ENCODE measurements around the gene MYL7.

The MYL7 gene

DNA sequence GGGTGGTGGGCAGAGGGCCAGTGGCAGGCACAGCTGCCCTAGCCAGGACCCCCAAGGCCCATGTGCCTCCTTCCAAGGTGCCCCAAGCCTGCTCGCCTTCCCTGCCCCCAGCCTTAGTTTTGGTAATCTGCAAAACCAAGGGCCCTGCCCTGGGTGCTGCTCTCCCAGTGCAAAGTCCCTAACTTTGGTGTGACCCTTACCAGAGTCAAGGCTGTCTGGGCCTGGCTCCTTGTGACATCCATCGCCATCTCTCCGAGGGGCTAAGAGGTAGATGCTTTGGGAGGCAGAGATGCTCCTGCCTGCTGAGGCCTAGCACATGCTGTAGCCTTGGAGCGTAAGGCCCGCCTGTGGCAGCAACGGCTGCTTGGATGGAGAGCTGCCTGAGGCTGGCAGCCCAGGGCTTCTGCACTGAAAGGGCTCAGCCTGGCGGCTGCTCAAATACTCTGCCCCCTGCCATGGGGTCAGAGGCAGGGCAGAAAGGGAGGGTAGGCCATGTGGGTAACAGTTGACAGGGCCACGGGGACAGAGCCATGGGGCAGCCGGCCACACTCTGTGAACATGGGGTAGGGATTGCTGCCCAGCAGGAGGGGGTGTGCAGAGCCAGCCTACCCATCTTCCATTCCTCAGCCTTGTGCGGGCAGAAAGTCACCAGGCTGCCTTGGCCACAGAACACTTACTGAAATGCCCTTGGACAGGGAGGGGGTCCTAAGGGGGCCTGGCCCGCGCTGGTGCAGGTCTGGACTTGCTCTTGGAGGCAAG, 17.9 kb upstream of the MYL7 start:
- H3K9ac ChIP-seq (ENCODE audit: low read depth, low read length), result no peak overlapping the region
- no peaks in the 10 kb centered on the region for H3K9me3 ChIP-seq (ENCODE audit: control insufficient read depth, insufficient read depth, low read length)
- H3K36me3 ChIP-seq (ENCODE audit: insufficient read depth, low read length), result no peaks in the 10 kb centered on the region
- peaks cover 12% of the 10 kb centered on the region; the same call in 1 of the 2 replicates for H3K4me1 ChIP-seq (ENCODE audit: insufficient read depth, low read length)

DNA sequence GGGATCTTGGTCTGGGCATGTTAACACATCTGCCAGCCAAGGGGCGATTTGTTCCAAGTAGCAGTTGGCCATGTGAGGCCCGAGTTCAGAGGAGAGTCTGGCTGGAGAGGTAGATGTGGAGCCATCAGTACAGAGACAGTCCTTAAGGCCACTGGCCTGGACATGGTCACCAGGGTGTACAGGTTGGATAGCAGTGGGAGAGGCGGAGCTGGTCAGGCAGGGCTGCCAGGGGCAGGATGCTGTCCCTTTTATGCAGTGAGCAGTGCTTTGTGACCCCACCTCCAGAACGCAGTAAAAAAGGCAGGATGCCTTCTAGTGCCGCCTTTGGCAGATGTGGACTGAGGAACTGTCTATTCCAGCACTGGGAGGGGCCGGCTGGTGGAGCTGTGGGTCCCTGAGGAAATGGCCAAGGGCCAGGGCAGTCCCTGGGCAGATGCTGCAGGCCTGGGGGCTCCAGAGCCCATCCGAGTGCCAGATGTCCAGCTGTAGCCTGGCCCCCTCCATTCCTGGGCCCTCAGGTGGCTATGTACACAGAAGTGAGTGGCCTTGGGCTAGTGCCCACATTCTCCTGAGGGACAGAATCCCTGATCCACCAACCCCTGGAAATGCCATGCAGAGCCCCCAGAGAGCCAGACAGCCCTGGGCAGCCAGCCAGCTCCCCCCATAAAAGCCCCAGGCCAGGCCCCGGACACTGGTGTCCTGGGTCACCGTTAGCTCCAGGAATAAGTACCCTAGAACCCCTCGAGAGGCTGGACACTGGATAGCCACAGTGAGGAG, 17.2 kb upstream of the MYL7 start:
- Histone ChIP-seq H3K9ac (ENCODE audit: low read depth, low read length) (no peak overlapping the region), H3K36me3 (ENCODE audit: insufficient read depth, low read length) (no peaks in the 10 kb centered on the region), H3K4me1 (ENCODE audit: insufficient read depth, low read length) (peaks cover 5% of the 10 kb centered on the region; the same call in 1 of the 2 replicates), H3K9me3 (ENCODE audit: control insufficient read depth, insufficient read depth, low read length) (no peaks in the 10 kb centered on the region)

DNA sequence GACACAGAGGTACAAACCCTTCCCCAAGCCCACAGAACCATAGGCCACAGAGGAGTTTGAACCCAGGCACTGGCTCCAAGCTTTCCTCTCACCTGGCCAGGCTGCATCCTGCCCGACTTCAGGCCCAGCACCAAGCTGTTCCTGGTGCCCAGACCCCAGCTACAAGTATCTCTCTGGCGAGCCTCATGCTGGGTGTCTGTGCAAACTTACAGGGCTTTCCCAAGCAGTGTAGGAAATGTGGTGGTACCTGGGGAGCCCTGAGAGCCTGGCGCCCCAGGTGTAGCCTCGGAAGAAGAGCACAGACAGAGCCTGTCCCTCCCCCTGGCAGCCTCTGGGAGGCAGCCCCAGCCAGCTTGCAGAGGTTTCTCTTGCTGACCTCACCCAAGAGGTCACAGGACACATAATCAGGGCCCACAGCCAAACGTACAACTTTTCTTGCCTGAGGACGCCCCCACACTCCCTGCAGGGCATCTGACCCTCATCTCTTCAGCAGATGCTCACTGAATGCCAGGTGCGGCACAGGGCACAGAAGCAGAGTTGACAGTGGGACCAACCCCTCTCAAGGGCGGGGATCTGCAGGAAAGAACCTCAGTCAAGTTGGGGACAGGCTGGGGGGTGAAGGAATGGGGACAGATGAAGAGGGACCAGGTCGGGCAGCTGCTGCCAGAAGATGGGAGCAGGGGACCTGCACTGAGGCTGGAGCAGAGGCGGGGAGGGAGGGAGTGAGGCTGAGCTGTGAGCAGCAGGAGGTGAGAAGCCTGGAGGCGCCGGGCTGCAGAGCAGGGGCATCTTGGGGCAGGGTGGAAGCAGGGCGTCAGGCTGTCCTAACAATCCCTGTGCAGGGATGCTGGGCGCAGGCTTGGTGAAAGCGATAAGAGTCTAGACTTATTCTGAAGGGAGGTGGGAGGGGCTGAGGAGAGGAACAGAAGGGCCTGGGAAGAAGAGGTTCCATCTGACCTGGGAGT, 16.3 kb upstream of the MYL7 start:
- Histone ChIP-seq H3K4me1 (ENCODE audit: insufficient read depth, low read length) (no peaks in the 10 kb centered on the region), H3K36me3 (ENCODE audit: insufficient read depth, low read length) (no peaks in the 10 kb centered on the region), H3K9me3 (ENCODE audit: control insufficient read depth, insufficient read depth, low read length) (no peaks in the 10 kb centered on the region), H3K9ac (ENCODE audit: low read depth, low read length) (no peak overlapping the region)

- H3K9ac ChIP-seq (ENCODE audit: low read depth, low read length), result no peak overlapping the region
- no peaks in the 10 kb centered on the region for H3K9me3 ChIP-seq (ENCODE audit: control insufficient read depth, insufficient read depth, low read length)
- no peaks in the 10 kb centered on the region for H3K36me3 ChIP-seq (ENCODE audit: insufficient read depth, low read length)
- no peaks in the 10 kb centered on the region for H3K4me1 ChIP-seq (ENCODE audit: insufficient read depth, low read length)
Measured at GRCh38 chr7:44156453-44157010, 15.4 kb upstream of the MYL7 start.

DNA sequence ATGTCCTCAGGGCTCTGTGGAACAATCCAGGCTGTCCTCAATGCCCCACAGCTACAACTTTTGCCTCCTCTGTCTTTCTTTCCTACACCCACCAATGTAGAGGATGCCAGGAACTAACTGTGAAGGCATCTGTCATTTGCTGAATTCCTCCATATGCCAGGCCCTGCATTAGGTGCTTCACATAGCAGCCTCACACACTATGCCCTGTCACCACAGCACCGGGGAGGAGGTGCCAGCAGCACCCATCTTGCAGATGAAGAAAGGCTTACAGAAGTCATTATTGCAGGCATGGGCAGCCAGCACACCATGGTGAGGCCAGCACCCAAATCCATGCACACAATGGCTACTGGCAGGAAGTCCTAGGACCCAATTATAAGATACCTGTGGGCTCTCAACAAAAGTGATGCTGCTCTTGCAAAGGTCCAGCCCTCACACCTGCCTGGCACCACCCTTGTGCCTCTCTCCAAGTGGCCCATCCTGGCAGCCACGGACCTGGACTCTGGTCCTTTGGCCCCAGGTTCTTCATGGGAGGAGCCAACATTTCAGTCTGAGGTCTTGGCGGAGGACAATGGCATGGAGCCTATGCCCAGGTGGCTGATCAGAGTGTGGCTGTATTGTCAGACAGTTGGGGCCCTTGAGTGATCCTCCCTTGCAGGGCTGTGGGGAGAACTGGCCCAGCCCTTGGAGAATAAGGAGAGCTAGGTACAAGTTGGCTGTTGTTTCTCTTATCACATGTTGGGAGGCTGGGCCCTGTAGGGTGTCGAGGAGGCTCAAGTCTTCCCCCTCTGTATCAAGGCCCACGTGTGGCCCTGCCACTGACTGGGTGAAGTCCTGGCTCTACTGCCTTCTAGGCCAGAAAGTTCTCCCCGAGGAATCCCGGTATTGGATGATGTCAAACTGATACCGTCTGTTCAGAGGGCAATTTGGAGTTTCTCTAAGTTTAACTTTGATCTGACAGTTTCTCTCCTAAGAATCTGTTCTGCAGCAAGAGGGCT, 14.4 kb upstream of the MYL7 start:
- Histone ChIP-seq H3K4me1 (ENCODE audit: insufficient read depth, low read length) (no peaks in the 10 kb centered on the region), H3K36me3 (ENCODE audit: insufficient read depth, low read length) (no peaks in the 10 kb centered on the region), H3K9ac (ENCODE audit: low read depth, low read length) (no peak overlapping the region)

DNA sequence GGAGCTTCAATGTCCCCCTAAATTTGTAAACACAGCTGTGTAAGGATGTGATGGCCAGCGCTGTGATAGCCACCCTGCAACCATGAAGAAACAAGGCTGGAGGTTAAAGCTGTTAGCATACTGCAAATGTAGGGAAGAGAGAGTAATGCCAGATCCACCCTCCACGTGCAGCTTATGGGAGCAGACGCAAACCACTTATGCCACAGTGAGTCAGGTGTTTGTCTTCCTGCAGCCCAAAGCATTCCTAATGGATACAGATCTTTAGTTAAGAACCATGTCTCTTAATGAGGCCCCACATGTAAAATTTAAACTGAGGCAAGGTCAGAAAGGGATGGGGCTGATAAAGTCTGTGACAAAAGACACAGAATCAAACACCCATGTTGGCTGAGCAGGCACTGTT, 13.6 kb upstream of the MYL7 start:
- H3K9ac ChIP-seq (ENCODE audit: low read depth, low read length), result no peak overlapping the region
- H3K9me3 ChIP-seq (ENCODE audit: control insufficient read depth, insufficient read depth, low read length), result no peaks in the 10 kb centered on the region
- no peaks in the 10 kb centered on the region for H3K36me3 ChIP-seq (ENCODE audit: insufficient read depth, low read length)
- H3K4me1 ChIP-seq (ENCODE audit: insufficient read depth, low read length), result no peaks in the 10 kb centered on the region

More for the DNA sequence above, 14.4 kb upstream of the MYL7 start:
- H3K9me3 ChIP-seq (ENCODE audit: control insufficient read depth, insufficient read depth, low read length), result no peaks in the 10 kb centered on the region

DNA sequence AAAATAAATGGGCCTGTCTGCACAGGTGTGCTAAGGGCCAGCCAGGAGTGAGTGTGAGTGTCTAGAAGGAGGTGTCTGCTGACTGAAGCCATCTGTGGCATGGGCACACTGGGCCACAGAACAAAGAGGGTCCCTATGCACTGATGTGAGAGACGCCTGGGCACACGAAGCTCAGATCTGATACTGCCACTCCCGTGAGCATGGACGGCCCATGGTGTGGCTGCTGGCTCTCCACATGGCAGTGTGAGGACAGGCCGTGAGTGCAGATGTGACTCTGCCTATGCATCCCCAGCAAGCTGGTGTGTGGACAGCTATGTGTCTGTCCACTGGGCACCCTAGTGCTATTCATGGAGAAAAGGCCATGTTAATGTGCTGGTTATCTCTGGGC, 12.8 kb upstream of the MYL7 start:
- no peaks in the 10 kb centered on the region for H3K4me1 ChIP-seq (ENCODE audit: insufficient read depth, low read length)
- no peaks in the 10 kb centered on the region for H3K36me3 ChIP-seq (ENCODE audit: insufficient read depth, low read length)
- no peaks in the 10 kb centered on the region for H3K9me3 ChIP-seq (ENCODE audit: control insufficient read depth, insufficient read depth, low read length)
- H3K9ac ChIP-seq (ENCODE audit: low read depth, low read length), result no peak overlapping the region

- Histone ChIP-seq H3K4me1 (ENCODE audit: insufficient read depth, low read length) (no peaks in the 10 kb centered on the region), H3K9me3 (ENCODE audit: control insufficient read depth, insufficient read depth, low read length) (no peaks in the 10 kb centered on the region), H3K36me3 (ENCODE audit: insufficient read depth, low read length) (no peaks in the 10 kb centered on the region), H3K9ac (ENCODE audit: low read depth, low read length) (no peak overlapping the region)
Measured at GRCh38 chr7:44152971-44153947, 12.1 kb upstream of the MYL7 start.

GRCh38 chr7:44151956-44152355, 10.8 kb upstream of the MYL7 start:
- Histone ChIP-seq H3K36me3 (ENCODE audit: insufficient read depth, low read length) (no peaks in the 10 kb centered on the region), H3K9me3 (ENCODE audit: control insufficient read depth, insufficient read depth, low read length) (no peaks in the 10 kb centered on the region), H3K4me1 (ENCODE audit: insufficient read depth, low read length) (peaks cover 10% of the 10 kb centered on the region), H3K9ac (ENCODE audit: low read depth, low read length) (no peak overlapping the region)

- H3K9ac ChIP-seq (ENCODE audit: low read depth, low read length), result no peak overlapping the region
- no peaks in the 10 kb centered on the region for H3K36me3 ChIP-seq (ENCODE audit: insufficient read depth, low read length)
- H3K9me3 ChIP-seq (ENCODE audit: control insufficient read depth, insufficient read depth, low read length), result no peaks in the 10 kb centered on the region
- H3K4me1 ChIP-seq (ENCODE audit: insufficient read depth, low read length), result peaks cover 14% of the 10 kb centered on the region
Measured at GRCh38 chr7:44150966-44151941, 10.1 kb upstream of the MYL7 start.

- Histone ChIP-seq H3K36me3 (ENCODE audit: insufficient read depth, low read length) (no peaks in the 10 kb centered on the region), H3K4me1 (ENCODE audit: insufficient read depth, low read length) (peaks cover 14% of the 10 kb centered on the region), H3K9ac (ENCODE audit: low read depth, low read length) (no peak overlapping the region), H3K9me3 (ENCODE audit: control insufficient read depth, insufficient read depth, low read length) (no peaks in the 10 kb centered on the region)
Measured at GRCh38 chr7:44150466-44150832, 9.3 kb upstream of the MYL7 start.

All from ES-I3 (cell line).